Naive thymus-derived CD8-positive, alpha-beta T cell (primary cell): ENCODE results near the gene RSPH9. TPM values are rescaled to one million over a fixed set of nuclear protein-coding genes. Genes with fewer than 3 reads are reported as not detected.
"Not testable (repeated sequence)": the region's sequence is repeated elsewhere in the genome, so short reads cannot be mapped to it uniquely, and the experiment has no call there.

Source experiments
- ATAC-seq, 2 donors: fragments of 150-1000 bp; cut with Tn5 transposase in 1 of 2; sonication (Bioruptor Pico), chemical (Tn5 transposase) in 1 of 2; 1 replicate in 1 of 2; 2 replicates in 1 of 2; pipeline ENCODE4 v1.10.0; 2021; ENCODE audit warnings: mild to moderate bottlenecking in 2 of 2, moderate library complexity in 2 of 2
- POLR2A ChIA-PET: fragments of 350-600 bp; sonication (Branson Sonifier 250); formaldehyde crosslinking; loops from one replicate; lab custom pipeline; 2021; ENCODE audit warnings: antibody characterized with exemption; lab: Charles Lee
- DNase-seq, 10 donors: peaks; one replicate each; pipeline versions ENCODE4 v3.0.0 to v3.0.0-alpha.2; 2020 to 2022
- H3K27ac Mint-ChIP-seq, 10 donors: one replicate each; pipeline ENCODE4 v1.8.0; 2020 to 2022; ENCODE audit warnings: mild to moderate bottlenecking in 10 of 10, mixed read lengths in 10 of 10, moderate library complexity in 4 of 10, inconsistent platforms in 1 of 10
- H3K27me3 Mint-ChIP-seq, 5 donors: one replicate each; pipeline ENCODE4 v1.8.0; 2021 to 2022; ENCODE audit warnings: mixed read lengths in 5 of 5
- H3K36me3 Mint-ChIP-seq, 3 donors: one replicate each; pipeline ENCODE4 v1.8.0; 2020 to 2022; ENCODE audit warnings: mixed read lengths in 3 of 3, mild to moderate bottlenecking in 2 of 3, inconsistent platforms in 1 of 3
- H3K4me1 Mint-ChIP-seq, 4 donors: one replicate each; pipeline ENCODE4 v1.8.0; 2021 to 2022; ENCODE audit warnings: mixed read lengths in 4 of 4
- H3K4me3 Mint-ChIP-seq, 10 donors: one replicate each; pipeline ENCODE4 v1.8.0; 2020 to 2022; ENCODE audit warnings: mild to moderate bottlenecking in 10 of 10, mixed read lengths in 10 of 10, moderate library complexity in 6 of 10, inconsistent platforms in 1 of 10
- H3K9me3 Mint-ChIP-seq, 9 donors: one replicate each; pipeline ENCODE4 v1.8.0; 2020 to 2022; ENCODE audit warnings: mixed read lengths in 9 of 9, mild to moderate bottlenecking in 3 of 9, inconsistent platforms in 1 of 9, moderate library complexity in 1 of 9
- polyA plus RNA-seq, 3 donors: library from polyadenylated mRNA; unstranded; fragments of 300-500 nt; fragmentation: Illumina TruSeq; gene quantifications; one replicate each; pipeline ENCODE4 v1.2.3, GENCODE V29; 2021
- total RNA-seq, 8 experiments: library from RNA in 2 of 8; stranded (reverse) in 2 of 8; gene quantifications; one replicate each; pipeline ENCODE4 v1.2.3 and lab custom pipeline; 2021 to 2026

RSPH9 gene
- total and polyA plus RNA-seq, 5 experiments from 2014 or later: 0.44 to 1.1 (median 0.86) TPM; not detected in 2

- H3K27ac Mint-ChIP-seq, DNase-seq, POLR2A ChIA-PET, H3K36me3 Mint-ChIP-seq, ATAC-seq, H3K9me3 Mint-ChIP-seq, H3K4me3 Mint-ChIP-seq: not testable (repeated sequence)
- Mint-ChIP-seq H3K4me1 (peaks cover 0 to 14% (median under 1%) of the 10 kb centered on the region in 4 donors), H3K27me3 (peaks cover 17 to 42% (median 22%) of the 10 kb centered on the region in 5 donors)
These were observed 56.2 kb downstream of the RSPH9 start for GRCh38 chr6:43700939-43701560.

GRCh38 chr6:43702171-43702533 lies 57.3 kb downstream of the RSPH9 start:
- ATAC-seq: no peak
- H3K4me3 Mint-ChIP-seq: no peak overlapping the region
- DNase-seq: no peak
- POLR2A ChIA-PET: no interaction called here
- H3K36me3 Mint-ChIP-seq: no peaks in the 10 kb centered on the region
- H3K9me3 Mint-ChIP-seq: peaks cover 0 to 2% (median 0%) of the 10 kb centered on the region in 9 donors
- H3K4me1 Mint-ChIP-seq: peaks cover 0 to 25% (median 2%) of the 10 kb centered on the region in 4 donors
- H3K27ac Mint-ChIP-seq: peak overlapping the region in 1 of 10 donors; percentile 9
- H3K27me3 Mint-ChIP-seq: peaks cover 17 to 53% (median 22%) of the 10 kb centered on the region in 5 donors

- peaks cover 17 to 55% (median 22%) of the 10 kb centered on the region in 5 donors for H3K27me3 Mint-ChIP-seq
- DNase-seq (no peak), ATAC-seq (peak; percentile 47 to 57)
- H3K36me3 Mint-ChIP-seq: no peaks in the 10 kb centered on the region
- no peak overlapping the region for H3K27ac Mint-ChIP-seq
- peaks cover 0 to 26% (median 2%) of the 10 kb centered on the region in 4 donors for H3K4me1 Mint-ChIP-seq
- H3K4me3 Mint-ChIP-seq: no peak overlapping the region
- H3K9me3 Mint-ChIP-seq: peaks cover 0 to 2% (median 0%) of the 10 kb centered on the region in 9 donors
- POLR2A ChIA-PET: no interaction called here
These were observed 58.0 kb downstream of the RSPH9 start for GRCh38 chr6:43702534-43703440.

GRCh38 chr6:43703512-43704429 lies 58.9 kb downstream of the RSPH9 start:
- POLR2A ChIA-PET: no interaction called here
- H3K9me3 Mint-ChIP-seq: peaks cover 0 to 2% (median 0%) of the 10 kb centered on the region in 9 donors
- no peaks in the 10 kb centered on the region for H3K36me3 Mint-ChIP-seq
- no peak overlapping the region for H3K4me3 Mint-ChIP-seq
- H3K27ac Mint-ChIP-seq: no peak overlapping the region
- DNase-seq (no peak), ATAC-seq (no peak)
- H3K4me1 Mint-ChIP-seq: peaks cover 0 to 27% (median 2%) of the 10 kb centered on the region in 4 donors
- peaks cover 16 to 55% (median 17%) of the 10 kb centered on the region in 5 donors for H3K27me3 Mint-ChIP-seq

- H3K36me3 Mint-ChIP-seq: no peaks in the 10 kb centered on the region
- H3K9me3 Mint-ChIP-seq: peaks cover 0 to 2% (median 0%) of the 10 kb centered on the region in 9 donors
- H3K4me3 Mint-ChIP-seq: peak overlapping the region in 1 of 10 donors; percentile 17
- H3K27me3 Mint-ChIP-seq: peaks cover 14 to 53% (median 19%) of the 10 kb centered on the region in 5 donors
- POLR2A ChIA-PET: no interaction called here
- DNase-seq: no peak
- H3K4me1 Mint-ChIP-seq: peaks cover 0 to 27% (median 3%) of the 10 kb centered on the region in 4 donors
- no peak for ATAC-seq
- H3K27ac Mint-ChIP-seq: no peak overlapping the region
These were observed 61.2 kb downstream of the RSPH9 start for GRCh38 chr6:43705996-43706395.

GRCh38 chr6:43706788-43707187 lies 62.0 kb downstream of the RSPH9 start:
- Mint-ChIP-seq H3K27me3 (peaks cover 18 to 53% (median 23%) of the 10 kb centered on the region in 5 donors), H3K27ac (no peak overlapping the region), H3K36me3 (no peaks in the 10 kb centered on the region), H3K4me1 (peaks cover 0 to 27% (median 4%) of the 10 kb centered on the region in 4 donors), H3K4me3 (no peak overlapping the region), H3K9me3 (no peaks in the 10 kb centered on the region)
- no peak for DNase-seq
- no peak for ATAC-seq
- POLR2A ChIA-PET: no interaction called here

- Mint-ChIP-seq H3K27ac (peak overlapping the region in 1 of 10 donors; percentile 60), H3K4me3 (no peak overlapping the region), H3K4me1 (peaks cover 0 to 26% (median 4%) of the 10 kb centered on the region in 4 donors), H3K9me3 (no peaks in the 10 kb centered on the region), H3K36me3 (no peaks in the 10 kb centered on the region), H3K27me3 (peaks cover 19 to 53% (median 23%) of the 10 kb centered on the region in 5 donors)
- no peak for DNase-seq
- POLR2A ChIA-PET: no interaction called here
- ATAC-seq: no peak
These were observed 62.4 kb downstream of the RSPH9 start for GRCh38 chr6:43707269-43707668.

GRCh38 chr6:43707767-43708166 lies 62.9 kb downstream of the RSPH9 start:
- Mint-ChIP-seq H3K4me1 (peaks cover 0 to 21% (median 4%) of the 10 kb centered on the region in 4 donors), H3K27ac (no peak overlapping the region), H3K36me3 (no peaks in the 10 kb centered on the region), H3K27me3 (peaks cover 19 to 48% (median 22%) of the 10 kb centered on the region in 5 donors), H3K9me3 (no peaks in the 10 kb centered on the region), H3K4me3 (no peak overlapping the region)
- POLR2A ChIA-PET: no interaction called here
- no peak for ATAC-seq
- no peak for DNase-seq

- no peak for ATAC-seq
- Mint-ChIP-seq H3K9me3 (no peaks in the 10 kb centered on the region), H3K36me3 (no peaks in the 10 kb centered on the region), H3K27ac (no peak overlapping the region), H3K4me3 (no peak overlapping the region), H3K4me1 (peaks cover 0 to 20% (median 4%) of the 10 kb centered on the region in 4 donors), H3K27me3 (peaks cover 15 to 47% (median 21%) of the 10 kb centered on the region in 5 donors)
- no peak for DNase-seq
- POLR2A ChIA-PET: no interaction called here
These were observed 64.2 kb downstream of the RSPH9 start for GRCh38 chr6:43708860-43709653.

- H3K4me1 Mint-ChIP-seq: peaks cover 0 to 25% (median 4%) of the 10 kb centered on the region in 4 donors
- no peaks in the 10 kb centered on the region for H3K36me3 Mint-ChIP-seq
- no peak overlapping the region for H3K27ac Mint-ChIP-seq
- no peak for ATAC-seq
- peaks cover 13 to 47% (median 20%) of the 10 kb centered on the region in 5 donors for H3K27me3 Mint-ChIP-seq
- no peaks in the 10 kb centered on the region for H3K9me3 Mint-ChIP-seq
- POLR2A ChIA-PET: no interaction called here
- DNase-seq: no peak
- H3K4me3 Mint-ChIP-seq: no peak overlapping the region
These were observed 64.9 kb downstream of the RSPH9 start for GRCh38 chr6:43709654-43710303.

- Mint-ChIP-seq H3K4me3 (no peak overlapping the region), H3K9me3 (no peaks in the 10 kb centered on the region), H3K27me3 (peaks cover 12 to 46% (median 20%) of the 10 kb centered on the region in 5 donors), H3K4me1 (peaks cover 0 to 25% (median 4%) of the 10 kb centered on the region in 4 donors), H3K27ac (no peak overlapping the region), H3K36me3 (no peaks in the 10 kb centered on the region)
- ATAC-seq: no peak
- POLR2A ChIA-PET: no interaction called here
- no peak for DNase-seq
These were observed 65.7 kb downstream of the RSPH9 start for GRCh38 chr6:43710576-43710975.
